HepG2 (cell line): ENCODE measurements around the gene SMG7. TPM values are rescaled to one million over a fixed set of nuclear protein-coding genes. Genes with fewer than 3 reads are reported as not detected.
A peak's percentile ranks its signal among the peaks of the same experiment; 100 is the strongest.

Source experiments
- CENPX ChIP-seq: sonication (generic); formaldehyde crosslinking; IDR thresholded peaks from 2 replicates; pipeline ENCODE4 v1.9.0; 2021; ENCODE audit warnings: mild to moderate bottlenecking, missing genetic modification reagents, moderate library complexity
- CHCHD3 ChIP-seq: sonication (generic); formaldehyde crosslinking; IDR thresholded peaks from 2 replicates; pipeline ENCODE4 v1.8.0; 2022; ENCODE audit warnings: mild to moderate bottlenecking, missing genetic modification reagents, moderate library complexity
- GATAD1 ChIP-seq: IDR thresholded peaks from 2 replicates; pipeline ENCODE4 v1.6.1; 2016; ENCODE audit warnings: missing genetic modification reagents, missing compliant biosample characterization
- HNF4G ChIP-seq, 2 experiments: sonication (generic) in 1 of 2; formaldehyde crosslinking in 1 of 2; IDR thresholded peaks; 2 replicates each; pipeline versions ENCODE4 v1.4.0 to v1.6.1; 2011 to 2020; ENCODE audit warnings: borderline replicate concordance in 2 of 2, low read depth in 2 of 2, mild to moderate bottlenecking in 2 of 2, low read length in 1 of 2, missing genetic modification reagents in 1 of 2, moderate library complexity in 1 of 2
- IRF9 ChIP-seq: sonication (generic); formaldehyde crosslinking; IDR thresholded peaks from 2 replicates; pipeline ENCODE4 v1.8.0; 2022; ENCODE audit warnings: missing genetic modification reagents, mild to moderate bottlenecking, borderline replicate concordance
- JARID2 ChIP-seq: sonication (generic); formaldehyde crosslinking; IDR thresholded peaks from 2 replicates; pipeline ENCODE4 v1.8.1; 2023; ENCODE audit warnings: missing genetic modification reagents, inconsistent platforms; ENCODE audit not compliant: insufficient replicate concordance
- MED1 ChIP-seq: sonication (generic); formaldehyde crosslinking; IDR thresholded peaks from 2 replicates; pipeline ENCODE4 v1.4.0; 2020; ENCODE audit warnings: missing genetic modification reagents
- ONECUT2 ChIP-seq: sonication (generic); formaldehyde crosslinking; IDR thresholded peaks from 2 replicates; pipeline ENCODE4 v1.4.0; 2020; ENCODE audit warnings: missing genetic modification reagents
- PRPF4 ChIP-seq: fragments of 200-400 bp; formaldehyde crosslinking; IDR thresholded peaks from 2 replicates; pipeline ENCODE4 v1.6.1; 2016; ENCODE audit warnings: low read length, low read depth; ENCODE audit not compliant: poor library complexity, severe bottlenecking
- RERE ChIP-seq: IDR thresholded peaks from 2 replicates; pipeline ENCODE4 v1.6.1; 2016; ENCODE audit warnings: low read depth, missing genetic modification reagents, missing compliant biosample characterization
- RXRA ChIP-seq: sonication (generic); formaldehyde crosslinking; IDR thresholded peaks from 2 replicates; pipeline ENCODE4 v1.5.1; 2020; ENCODE audit warnings: missing genetic modification reagents
- ZMYM2 ChIP-seq: sonication (generic); formaldehyde crosslinking; IDR thresholded peaks from 2 replicates; pipeline ENCODE4 v1.8.0; 2022; ENCODE audit warnings: mild to moderate bottlenecking, missing genetic modification reagents
- ZNF337 ChIP-seq: sonication (generic); formaldehyde crosslinking; IDR thresholded peaks from 2 replicates; pipeline ENCODE4 v1.5.1; 2020; ENCODE audit warnings: missing genetic modification reagents, low read depth, mild to moderate bottlenecking, borderline replicate concordance
- ZNF350 ChIP-seq: sonication (generic); formaldehyde crosslinking; IDR thresholded peaks from 2 replicates; pipeline ENCODE4 v1.4.0; 2020; ENCODE audit warnings: mild to moderate bottlenecking, low read depth, missing genetic modification reagents, borderline replicate concordance
- ZNF547 ChIP-seq: sonication (generic); formaldehyde crosslinking; IDR thresholded peaks from 2 replicates; pipeline ENCODE4 v1.5.1; 2020; ENCODE audit warnings: mild to moderate bottlenecking, missing genetic modification reagents
- ZNF557 ChIP-seq: sonication (generic); formaldehyde crosslinking; IDR thresholded peaks from 2 replicates; pipeline ENCODE4 v1.4.0; 2020; ENCODE audit warnings: missing genetic modification reagents
- ZNF75D ChIP-seq: sonication (generic); formaldehyde crosslinking; IDR thresholded peaks from 2 replicates; pipeline ENCODE4 v1.8.1; 2023; ENCODE audit warnings: missing genetic modification reagents, mild to moderate bottlenecking, borderline replicate concordance
- ZNF761 ChIP-seq: sonication (generic); formaldehyde crosslinking; conservative IDR thresholded peaks from 2 replicates; pipeline ENCODE4 v1.4.0; 2020; ENCODE audit warnings: mild to moderate bottlenecking, missing genetic modification reagents
- ZNF768 ChIP-seq: sonication (generic); formaldehyde crosslinking; IDR thresholded peaks from 2 replicates; pipeline ENCODE4 v1.4.0; 2020; ENCODE audit warnings: missing genetic modification reagents
- polyA plus RNA-seq, 8 experiments: library from polyadenylated mRNA; depleted of rRNA in 3 of 8; stranded (reverse) in 7 of 8; unstranded in 1 of 8; fragments of >200 nt; fragmentation: Illumina TruSeq in 4 of 8; extraction: Trizol in 4 of 8; gene quantifications; 2 replicates each; pipeline versions ENCODE4 v1.2.1 to v1.2.3, GENCODE V29; 2011 to 2016; ENCODE audit warnings: low read depth in 4 of 8, missing spikeins in 1 of 8, mixed read lengths in 1 of 8; ENCODE audit not compliant: insufficient read depth in 1 of 8
- total RNA-seq, 5 experiments: library from RNA; depleted of rRNA; stranded (reverse); fragments of >200 nt; fragmentation: Illumina TruSeq; extraction: Trizol; gene quantifications; 2 replicates each; pipeline ENCODE4 v1.2.3, GENCODE V29; 2016; ENCODE audit warnings: low read depth in 1 of 5
- TF ChIP-seq, protein P1 (sequence below): sonication (generic); formaldehyde crosslinking; IDR thresholded peaks from 2 replicates; pipeline ENCODE4 v1.9.0; 2022; ENCODE audit warnings: low read depth, missing genetic modification reagents

The SMG7 gene
- total and polyA plus RNA-seq, 2 of the 13 experiments (the other 11 are each of a cell fraction or from before 2014, with no cell fraction given): 14.9 to 27.9 TPM

- TF ChIP-seq ONECUT2 (CRISPR knock-in tag) (peak; percentile 77), PRPF4 (no peak), RXRA (CRISPR knock-in tag) (0 out of 2 replicates have a peak, but pooled peaks have one; percentile 21), MED1 (CRISPR knock-in tag) (no peak), CENPX (CRISPR knock-in tag) (no peak), ZMYM2 (CRISPR knock-in tag) (peak; percentile 50; the same call in 1 of the 2 replicates), IRF9 (CRISPR knock-in tag) (no peak), RERE (no peak), ZNF768 (CRISPR knock-in tag) (peak; percentile 56; the same call in 1 of the 2 replicates), ZNF337 (CRISPR knock-in tag) (no peak), GATAD1 (CRISPR knock-in tag) (peak; percentile 33; the same call in 1 of the 2 replicates), HNF4G (IDR thresholded peaks at IDR 0.05; ENCODE audit: borderline replicate concordance, low read depth, low read length) (no peak), HNF4G (CRISPR knock-in tag; IDR thresholded peaks at IDR 0.05; ENCODE audit: borderline replicate concordance, low read depth) (no peak), ZNF761 (CRISPR knock-in tag) (peak; percentile 84; the same call in 1 of the 2 replicates), ZNF75D (CRISPR knock-in tag) (peak; percentile 59; the same call in 1 of the 2 replicates), JARID2 (CRISPR knock-in tag) (no peak), ZNF350 (CRISPR knock-in tag) (no peak; the same call in 1 of the 2 replicates), CHCHD3 (CRISPR knock-in tag) (peak; percentile 83), ZNF547 (CRISPR knock-in tag) (peak; percentile 59; the same call in 1 of the 2 replicates), ZNF557 (CRISPR knock-in tag) (no peak)
- TF ChIP-seq, protein P1, sequence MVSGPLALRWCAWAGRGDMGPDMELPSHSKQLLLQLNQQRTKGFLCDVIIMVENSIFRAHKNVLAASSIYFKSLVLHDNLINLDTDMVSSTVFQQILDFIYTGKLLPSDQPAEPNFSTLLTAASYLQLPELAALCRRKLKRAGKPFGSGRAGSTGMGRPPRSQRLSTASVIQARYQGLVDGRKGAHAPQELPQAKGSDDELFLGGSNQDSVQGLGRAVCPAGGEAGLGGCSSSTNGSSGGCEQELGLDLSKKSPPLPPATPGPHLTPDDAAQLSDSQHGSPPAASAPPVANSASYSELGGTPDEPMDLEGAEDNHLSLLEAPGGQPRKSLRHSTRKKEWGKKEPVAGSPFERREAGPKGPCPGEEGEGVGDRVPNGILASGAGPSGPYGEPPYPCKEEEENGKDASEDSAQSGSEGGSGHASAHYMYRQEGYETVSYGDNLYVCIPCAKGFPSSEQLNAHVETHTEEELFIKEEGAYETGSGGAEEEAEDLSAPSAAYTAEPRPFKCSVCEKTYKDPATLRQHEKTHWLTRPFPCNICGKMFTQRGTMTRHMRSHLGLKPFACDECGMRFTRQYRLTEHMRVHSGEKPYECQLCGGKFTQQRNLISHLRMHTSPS (CRISPR knock-in tag): no peak
Measured at GRCh38 chr1:183470961-183471742, 1.1 kb upstream of the SMG7 start (continued).
